Right lung (tissue), 5 donors: ENCODE measurements around the gene BMAL1. TPM values are rescaled to one million over a fixed set of nuclear protein-coding genes. Genes with fewer than 3 reads are reported as not detected.

Experiments
- DNase-seq, 2 donors: peaks; one replicate each; pipeline ENCODE4 v3.0.0-alpha.2; 2013
- polyA plus RNA-seq, 5 donors: library from polyadenylated mRNA; unstranded; fragments of 120-200 nt; gene quantifications; one replicate each; pipeline versions ENCODE4 v1.2.1 to v1.2.3, GENCODE V29; 2013; ENCODE audit warnings: inconsistent platforms in 1 of 5, low replicate concordance in 1 of 5; ENCODE audit not compliant: insufficient read length in 5 of 5, insufficient read depth in 1 of 5

The BMAL1 gene
- polyA plus RNA-seq, 5 donors = 9.1 to 14.4 (median 12.0) TPM

GRCh38 chr11:13260963-13261588, 16.5 kb upstream of the BMAL1 start:
- DNase-seq = no peak

- DNase-seq = no peak
Observed at GRCh38 chr11:13261591-13262061, 16.0 kb upstream of the BMAL1 start.

- DNase-seq = no peak
Observed at GRCh38 chr11:13262096-13262495, 15.5 kb upstream of the BMAL1 start.

- no peak for DNase-seq
Observed at GRCh38 chr11:13268791-13269190, 8.8 kb upstream of the BMAL1 start.

- no peak for DNase-seq
Observed at GRCh38 chr11:13269775-13270174, 7.8 kb upstream of the BMAL1 start.

GRCh38 chr11:13271060-13271693, 6.4 kb upstream of the BMAL1 start:
- DNase-seq = no peak

- no peak for DNase-seq
Observed at GRCh38 chr11:13276454-13276831, 1.1 kb upstream of the BMAL1 start.

GRCh38 chr11:13276832-13277767, 490 bp upstream of the BMAL1 start:
- peak; percentile 94 to 95 for DNase-seq

- no peak for DNase-seq
Observed at GRCh38 chr11:13278609-13279486, 1.3 kb downstream of the BMAL1 start.

GRCh38 chr11:13279487-13279834, 1.9 kb downstream of the BMAL1 start:
- no peak for DNase-seq

- no peak for DNase-seq
Observed at GRCh38 chr11:13280092-13280722, 2.6 kb downstream of the BMAL1 start.

GRCh38 chr11:13280777-13281176, 3.2 kb downstream of the BMAL1 start:
- no peak for DNase-seq

- no peak for DNase-seq
Observed at GRCh38 chr11:13283636-13284035, 6.0 kb downstream of the BMAL1 start.

GRCh38 chr11:13284776-13285588, 7.4 kb downstream of the BMAL1 start:
- DNase-seq = no peak

GRCh38 chr11:13286279-13286821, 8.8 kb downstream of the BMAL1 start:
- DNase-seq = no peak

GRCh38 chr11:13287036-13287435, 9.4 kb downstream of the BMAL1 start:
- DNase-seq = no peak

GRCh38 chr11:13287681-13288080, 10.1 kb downstream of the BMAL1 start:
- DNase-seq = no peak

- no peak for DNase-seq
Observed at GRCh38 chr11:13288375-13289029, 10.9 kb downstream of the BMAL1 start.

GRCh38 chr11:13289081-13289480, 11.5 kb downstream of the BMAL1 start:
- DNase-seq = no peak
